ENCODE measurements around the gene PRRT1.

Gene PRRT1

GRCh38 chr6:32163559-32164258 is 12.0 kb upstream of the PRRT1 start:
- H3K4me3 ChIP-seq (replicated peaks; ENCODE audit: low read depth, low read length): no peak overlapping the region
- TF ChIP-seq, protein P1, sequence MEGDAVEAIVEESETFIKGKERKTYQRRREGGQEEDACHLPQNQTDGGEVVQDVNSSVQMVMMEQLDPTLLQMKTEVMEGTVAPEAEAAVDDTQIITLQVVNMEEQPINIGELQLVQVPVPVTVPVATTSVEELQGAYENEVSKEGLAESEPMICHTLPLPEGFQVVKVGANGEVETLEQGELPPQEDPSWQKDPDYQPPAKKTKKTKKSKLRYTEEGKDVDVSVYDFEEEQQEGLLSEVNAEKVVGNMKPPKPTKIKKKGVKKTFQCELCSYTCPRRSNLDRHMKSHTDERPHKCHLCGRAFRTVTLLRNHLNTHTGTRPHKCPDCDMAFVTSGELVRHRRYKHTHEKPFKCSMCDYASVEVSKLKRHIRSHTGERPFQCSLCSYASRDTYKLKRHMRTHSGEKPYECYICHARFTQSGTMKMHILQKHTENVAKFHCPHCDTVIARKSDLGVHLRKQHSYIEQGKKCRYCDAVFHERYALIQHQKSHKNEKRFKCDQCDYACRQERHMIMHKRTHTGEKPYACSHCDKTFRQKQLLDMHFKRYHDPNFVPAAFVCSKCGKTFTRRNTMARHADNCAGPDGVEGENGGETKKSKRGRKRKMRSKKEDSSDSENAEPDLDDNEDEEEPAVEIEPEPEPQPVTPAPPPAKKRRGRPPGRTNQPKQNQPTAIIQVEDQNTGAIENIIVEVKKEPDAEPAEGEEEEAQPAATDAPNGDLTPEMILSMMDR (IDR thresholded peaks at IDR 0.05; ENCODE audit: low read length, missing control alignments): no peak
- DNase-seq (ENCODE audit: low read depth): no peak

- no peak for DNase-seq (ENCODE audit: low read depth)
- no peak overlapping the region for H3K4me3 ChIP-seq (replicated peaks; ENCODE audit: low read depth, low read length)
- TF ChIP-seq, protein P1 (IDR thresholded peaks at IDR 0.05; ENCODE audit: low read length, missing control alignments): no peak
These were observed 6.3 kb upstream of the PRRT1 start for GRCh38 chr6:32158052-32158451.

DNA sequence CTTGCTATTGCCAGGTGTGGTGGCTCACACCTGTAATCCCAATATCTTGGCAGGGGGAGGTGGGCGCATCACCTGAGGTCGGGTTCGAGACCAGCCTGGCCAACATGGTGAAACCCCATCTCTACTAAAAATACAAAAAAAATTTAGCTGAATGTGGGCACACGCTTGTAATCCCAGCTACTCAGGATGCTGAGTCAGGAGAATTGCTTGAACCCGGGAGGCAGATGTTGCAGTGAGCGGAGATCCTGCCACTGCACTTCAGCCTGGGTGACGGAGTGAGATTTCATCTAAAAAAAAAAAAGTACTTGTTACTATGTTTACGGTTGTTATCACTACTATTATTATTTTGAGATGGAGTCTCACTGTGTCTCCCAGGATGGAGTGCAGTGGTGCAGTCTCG is 5.2 kb upstream of the PRRT1 start:
- no peak for DNase-seq (ENCODE audit: low read depth)
- H3K4me3 ChIP-seq (replicated peaks; ENCODE audit: low read depth, low read length): no peak overlapping the region

GRCh38 chr6:32154514-32155161 is 2.9 kb upstream of the PRRT1 start:
- TF ChIP-seq, protein P1 (IDR thresholded peaks at IDR 0.05; ENCODE audit: low read length, missing control alignments): peak; percentile 52
- peak; percentile 72 for DNase-seq (ENCODE audit: low read depth)
- H3K4me3 ChIP-seq (replicated peaks; ENCODE audit: low read depth, low read length): peak overlapping the region; percentile 96

More for the DNA sequence above, 5.2 kb upstream of the PRRT1 start:
- TF ChIP-seq, protein P1 (IDR thresholded peaks at IDR 0.05; ENCODE audit: low read length, missing control alignments): no peak

DNA sequence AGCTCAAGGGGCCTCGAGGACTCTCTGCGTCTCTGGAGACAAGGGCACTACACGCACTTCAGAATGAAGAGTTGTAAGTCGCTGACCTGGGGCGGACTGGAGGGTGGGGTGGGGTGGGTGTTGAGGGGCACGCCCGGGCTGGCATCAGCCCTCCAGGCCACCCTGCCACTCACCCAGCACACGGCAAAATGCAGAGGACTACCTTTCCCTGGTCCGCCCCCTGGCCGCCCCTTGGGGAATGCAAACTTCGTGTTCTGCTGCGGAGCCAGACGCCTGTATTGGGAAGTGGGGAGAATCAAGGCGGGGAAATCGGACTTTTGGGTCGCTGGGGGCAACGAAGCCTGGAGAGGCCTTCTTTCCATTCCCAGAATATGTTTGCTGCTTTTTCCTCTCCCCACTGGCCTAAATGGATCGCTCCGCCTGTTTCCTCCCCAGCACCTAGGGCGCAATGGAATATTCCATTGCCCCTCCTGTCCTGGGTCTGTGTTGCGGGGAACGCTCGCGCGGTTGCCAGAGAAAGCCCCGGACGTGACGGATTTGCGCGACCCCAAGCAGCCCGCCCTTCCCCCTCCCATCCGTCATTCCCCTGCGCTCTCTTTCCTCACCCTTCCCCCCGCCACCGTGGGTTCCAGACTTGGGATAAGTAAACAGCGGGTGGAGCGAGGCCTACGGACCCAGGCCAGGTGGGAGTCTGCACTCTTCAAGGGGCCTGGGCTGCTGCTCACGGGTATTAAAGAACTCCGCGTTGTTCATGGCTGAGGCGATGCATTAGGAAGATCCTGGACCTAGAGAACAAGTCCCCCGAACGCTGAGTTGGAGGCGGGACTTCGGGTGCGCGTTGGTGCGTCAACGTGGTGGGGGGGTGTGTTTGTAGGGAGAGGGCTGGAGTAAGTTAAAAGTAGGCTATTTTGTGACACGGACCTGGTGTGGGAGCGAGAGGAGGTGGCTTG is 2.1 kb upstream of the PRRT1 start, which contains the start of gene PPT2:
TSS of gene PPT2 (plus strand) at position 578 of the 950 bp plus-strand sequence. CDS start 454 bp downstream, outside the sequence.
- peak; percentile 97 for DNase-seq (ENCODE audit: low read depth)
- TF ChIP-seq, protein P1 (IDR thresholded peaks at IDR 0.05; ENCODE audit: low read length, missing control alignments): peak; percentile 21
- H3K4me3 ChIP-seq (replicated peaks; ENCODE audit: low read depth, low read length): peak within 1 kb of the TSS; percentile 96

GRCh38 chr6:32152769-32153563 is 1.2 kb upstream of the PRRT1 start:
- H3K4me3 ChIP-seq (replicated peaks; ENCODE audit: low read depth, low read length): peak overlapping the region; percentile 96
- peak; percentile 29 for DNase-seq (ENCODE audit: low read depth)
- TF ChIP-seq, protein P1 (IDR thresholded peaks at IDR 0.05; ENCODE audit: low read length, missing control alignments): no peak

Data from fibroblast of pulmonary artery (primary cell).